Skeletal muscle tissue (tissue), 4 donors: ENCODE data around the gene CDC5L. TPM values are rescaled to one million over a fixed set of nuclear protein-coding genes. Genes with fewer than 3 reads are reported as not detected.

ENCODE experiments used
- H3K27ac ChIP-seq: one replicate; pipeline ENCODE4 v1.7.0; 2013; ENCODE audit warnings: mild to moderate bottlenecking, low read depth, low read length, inconsistent platforms
- H3K27me3 ChIP-seq, 3 donors: one replicate each; pipeline ENCODE4 v1.7.0; 2013; ENCODE audit warnings: low read length in 3 of 3; ENCODE audit not compliant: control insufficient read depth in 3 of 3, insufficient read depth in 3 of 3
- H3K36me3 ChIP-seq, 3 donors: one replicate each; pipeline ENCODE4 v1.7.0; 2013; ENCODE audit warnings: low read length in 3 of 3; ENCODE audit not compliant: control insufficient read depth in 3 of 3, insufficient read depth in 3 of 3
- H3K4me1 ChIP-seq, 3 donors: one replicate each; pipeline ENCODE4 v1.7.0; 2013; ENCODE audit warnings: low read length in 3 of 3, mild to moderate bottlenecking in 3 of 3; ENCODE audit not compliant: control insufficient read depth in 3 of 3, insufficient read depth in 3 of 3
- H3K4me3 ChIP-seq, 3 donors: one replicate each; pipeline ENCODE4 v1.7.0; 2013; ENCODE audit warnings: low read length in 3 of 3
- H3K9ac ChIP-seq, 3 donors: one replicate each; pipeline ENCODE4 v1.7.0; 2013; ENCODE audit warnings: low read length in 3 of 3, mild to moderate bottlenecking in 3 of 3, moderate library complexity in 2 of 3, low read depth in 1 of 3
- H3K9me3 ChIP-seq, 3 donors: one replicate each; pipeline ENCODE4 v1.7.0; 2013; ENCODE audit warnings: low read length in 3 of 3; ENCODE audit not compliant: control insufficient read depth in 3 of 3
- total RNA-seq: library from RNA; depleted of rRNA; stranded (reverse); fragments of >200 nt; gene quantifications from one replicate; pipeline ENCODE4 v1.2.3, GENCODE V29; 2014
- donor health status: Osteomylitis.

Gene CDC5L
- total RNA-seq, 1 donor from 2014 or later: 19.3 TPM

GRCh38 chr6:44487002-44487401, 99.5 kb downstream of the CDC5L start:
- Histone ChIP-seq H3K27me3 (peaks cover 0 to 3% (median 2%) of the 10 kb centered on the region in 3 donors), H3K36me3 (no peaks in the 10 kb centered on the region), H3K27ac (no peak overlapping the region), H3K9ac (no peak overlapping the region), H3K9me3 (no peaks in the 10 kb centered on the region), H3K4me1 (peaks cover 6 to 12% (median 6%) of the 10 kb centered on the region in 3 donors), H3K4me3 (no peak overlapping the region)

DNA sequence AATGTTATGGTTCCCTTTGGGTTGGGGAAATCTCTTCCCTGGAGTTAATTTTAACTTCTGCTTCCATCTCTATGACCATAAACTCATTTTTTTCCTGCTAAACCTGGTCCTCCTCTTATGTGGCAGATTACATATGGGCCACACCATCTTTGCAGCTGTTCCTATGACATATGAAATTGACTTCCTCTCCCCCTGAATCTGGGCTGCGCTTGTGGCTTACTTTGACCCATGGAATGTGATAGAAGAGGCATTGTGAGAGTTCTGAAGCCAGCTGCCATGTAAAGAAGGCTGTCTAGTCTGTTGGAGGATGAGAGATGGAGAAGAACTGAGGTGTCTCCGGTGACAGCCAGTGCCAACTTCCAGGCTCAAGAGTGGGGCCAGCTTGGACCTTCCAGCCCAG, 100.1 kb downstream of the CDC5L start:
- H3K9me3 ChIP-seq: no peaks in the 10 kb centered on the region
- no peak overlapping the region for H3K27ac ChIP-seq
- H3K4me1 ChIP-seq: peaks cover 6 to 12% (median 6%) of the 10 kb centered on the region in 3 donors
- H3K4me3 ChIP-seq: no peak overlapping the region
- H3K9ac ChIP-seq: no peak overlapping the region
- no peaks in the 10 kb centered on the region for H3K36me3 ChIP-seq
- peaks cover 0 to 3% (median 2%) of the 10 kb centered on the region in 3 donors for H3K27me3 ChIP-seq

- no peaks in the 10 kb centered on the region for H3K36me3 ChIP-seq
- no peaks in the 10 kb centered on the region for H3K9me3 ChIP-seq
- no peaks in the 10 kb centered on the region for H3K27me3 ChIP-seq
- H3K4me3 ChIP-seq: no peak overlapping the region
- peak overlapping the region in 1 of 3 donors; percentile 12 for H3K9ac ChIP-seq
- peaks cover 6 to 12% (median 6%) of the 10 kb centered on the region in 3 donors for H3K4me1 ChIP-seq
- H3K27ac ChIP-seq: peak overlapping the region; percentile 85
Observed at GRCh38 chr6:44489910-44490604, 102.6 kb downstream of the CDC5L start.

DNA sequence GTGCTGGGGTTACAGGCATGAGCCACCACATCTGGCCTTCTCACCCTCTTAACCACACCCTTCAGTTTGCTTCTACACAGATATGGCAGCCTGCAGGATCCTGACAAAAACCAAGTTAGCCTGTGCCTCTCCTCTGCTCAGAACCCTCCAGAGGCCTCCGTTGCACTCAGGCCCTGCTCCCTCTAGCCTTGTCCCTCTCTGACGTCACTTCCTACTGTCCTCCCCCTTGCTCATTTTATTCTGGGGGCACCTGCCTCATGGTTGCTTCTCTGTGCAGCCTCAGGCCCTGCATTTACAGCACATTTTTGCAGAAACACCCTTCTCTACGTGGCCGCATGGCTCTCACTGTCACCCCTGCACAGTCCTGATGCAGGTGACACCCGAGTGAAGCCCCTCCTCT, 105.6 kb downstream of the CDC5L start:
- Histone ChIP-seq H3K27ac (no peak overlapping the region), H3K9me3 (no peaks in the 10 kb centered on the region), H3K36me3 (no peaks in the 10 kb centered on the region), H3K9ac (no peak overlapping the region), H3K27me3 (no peaks in the 10 kb centered on the region), H3K4me1 (peaks cover 2 to 12% (median 6%) of the 10 kb centered on the region in 3 donors), H3K4me3 (no peak overlapping the region)

DNA sequence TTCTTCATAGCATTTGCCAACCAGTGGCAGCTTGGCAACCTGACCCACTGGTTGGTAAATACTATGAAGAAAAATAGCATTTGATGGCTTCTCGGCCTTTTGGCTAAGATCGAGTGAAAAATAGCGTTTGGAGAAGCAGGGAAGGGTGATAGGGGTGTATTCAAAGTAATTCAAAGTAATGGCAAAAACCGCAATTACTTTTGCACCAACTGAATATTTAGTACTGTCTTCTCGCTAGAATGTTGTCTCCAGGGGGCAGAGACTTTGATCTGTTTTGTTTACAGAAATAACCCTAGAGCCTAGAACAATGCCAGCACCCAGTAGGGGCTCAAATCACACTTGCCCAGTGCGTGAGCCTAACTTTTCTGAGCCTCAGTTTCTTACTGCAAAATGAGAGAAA, 106.1 kb downstream of the CDC5L start:
- Histone ChIP-seq H3K27me3 (no peaks in the 10 kb centered on the region), H3K4me3 (no peak overlapping the region), H3K36me3 (no peaks in the 10 kb centered on the region), H3K4me1 (peaks cover 2 to 12% (median 6%) of the 10 kb centered on the region in 3 donors), H3K27ac (no peak overlapping the region), H3K9me3 (no peaks in the 10 kb centered on the region), H3K9ac (no peak overlapping the region)

DNA sequence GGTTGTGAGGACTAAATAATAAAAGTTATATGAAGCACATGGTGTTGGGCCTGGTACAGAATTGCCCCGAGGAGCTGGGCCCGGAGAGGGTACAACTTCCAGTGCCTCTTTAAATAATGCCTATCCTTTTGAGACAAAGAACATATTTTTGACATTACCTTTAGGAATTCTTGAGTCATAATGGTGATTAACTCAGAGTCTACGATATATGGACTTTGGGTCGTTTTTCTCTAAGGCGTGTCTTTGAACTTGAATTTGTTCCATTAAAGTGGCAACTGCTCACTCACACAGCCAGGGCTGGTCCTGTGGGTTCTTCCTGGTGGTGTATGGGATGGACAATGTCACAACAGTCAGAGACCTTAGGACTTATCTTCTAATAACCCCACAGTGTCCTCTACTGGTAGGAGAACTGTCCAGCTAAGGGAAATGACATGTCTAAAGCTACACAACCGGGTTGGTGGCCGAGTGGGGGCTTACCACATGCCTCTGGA, 106.5 kb downstream of the CDC5L start:
- no peaks in the 10 kb centered on the region for H3K27me3 ChIP-seq
- H3K4me1 ChIP-seq: peaks cover 2 to 12% (median 6%) of the 10 kb centered on the region in 3 donors
- H3K9ac ChIP-seq: no peak overlapping the region
- no peaks in the 10 kb centered on the region for H3K9me3 ChIP-seq
- no peak overlapping the region for H3K27ac ChIP-seq
- H3K4me3 ChIP-seq: no peak overlapping the region
- H3K36me3 ChIP-seq: no peaks in the 10 kb centered on the region

- no peak overlapping the region for H3K27ac ChIP-seq
- H3K27me3 ChIP-seq: no peaks in the 10 kb centered on the region
- peaks cover 0 to 7% (median 2%) of the 10 kb centered on the region in 3 donors for H3K4me1 ChIP-seq
- no peaks in the 10 kb centered on the region for H3K36me3 ChIP-seq
- H3K9me3 ChIP-seq: no peaks in the 10 kb centered on the region
- no peak overlapping the region for H3K4me3 ChIP-seq
- no peak overlapping the region for H3K9ac ChIP-seq
Observed at GRCh38 chr6:44495036-44495901, 107.8 kb downstream of the CDC5L start.

- Histone ChIP-seq H3K27ac (no peak overlapping the region), H3K9ac (no peak overlapping the region), H3K4me1 (peaks cover 0 to 5% (median 0%) of the 10 kb centered on the region in 3 donors), H3K9me3 (peaks cover 0 to 4% (median 0%) of the 10 kb centered on the region in 3 donors), H3K36me3 (no peaks in the 10 kb centered on the region), H3K27me3 (no peaks in the 10 kb centered on the region), H3K4me3 (no peak overlapping the region)
Observed at GRCh38 chr6:44496665-44497369, 109.3 kb downstream of the CDC5L start.

DNA sequence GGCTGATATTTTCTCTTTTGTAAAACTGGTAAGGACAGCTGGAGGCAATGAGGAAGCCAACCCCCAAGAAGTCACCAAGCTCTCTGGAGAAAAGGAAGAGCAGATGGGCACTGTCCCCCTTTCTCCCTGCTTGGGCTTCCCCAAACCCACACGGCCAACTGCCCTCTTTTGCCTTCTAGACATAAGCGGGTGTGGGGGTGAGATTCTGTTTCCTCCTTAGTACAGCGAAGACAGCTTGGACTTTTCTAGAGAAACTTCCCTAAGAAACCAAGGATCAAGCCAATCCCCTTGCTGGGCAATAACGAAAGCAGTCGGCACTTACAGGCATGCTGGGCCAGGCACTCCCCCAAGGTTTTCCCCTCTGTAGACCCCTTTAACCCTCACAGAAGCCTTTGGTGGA, 110.3 kb downstream of the CDC5L start:
- Histone ChIP-seq H3K36me3 (no peaks in the 10 kb centered on the region), H3K9ac (no peak overlapping the region), H3K4me1 (peaks cover 0 to 5% (median 0%) of the 10 kb centered on the region in 3 donors), H3K4me3 (no peak overlapping the region), H3K9me3 (peaks cover 0 to 4% (median 0%) of the 10 kb centered on the region in 3 donors), H3K27ac (no peak overlapping the region), H3K27me3 (no peaks in the 10 kb centered on the region)
